ENCODE results near the gene CAMSAP3.
A peak's percentile ranks its signal among the peaks of the same experiment; 100 is the strongest.

Gene CAMSAP3

GRCh38 chr19:7654401-7654800 is 58.7 kb downstream of the CAMSAP3 start:
- DNase-seq: no peak

- no peak for DNase-seq
Observed at GRCh38 chr19:7655581-7655980, 59.9 kb downstream of the CAMSAP3 start.

DNA sequence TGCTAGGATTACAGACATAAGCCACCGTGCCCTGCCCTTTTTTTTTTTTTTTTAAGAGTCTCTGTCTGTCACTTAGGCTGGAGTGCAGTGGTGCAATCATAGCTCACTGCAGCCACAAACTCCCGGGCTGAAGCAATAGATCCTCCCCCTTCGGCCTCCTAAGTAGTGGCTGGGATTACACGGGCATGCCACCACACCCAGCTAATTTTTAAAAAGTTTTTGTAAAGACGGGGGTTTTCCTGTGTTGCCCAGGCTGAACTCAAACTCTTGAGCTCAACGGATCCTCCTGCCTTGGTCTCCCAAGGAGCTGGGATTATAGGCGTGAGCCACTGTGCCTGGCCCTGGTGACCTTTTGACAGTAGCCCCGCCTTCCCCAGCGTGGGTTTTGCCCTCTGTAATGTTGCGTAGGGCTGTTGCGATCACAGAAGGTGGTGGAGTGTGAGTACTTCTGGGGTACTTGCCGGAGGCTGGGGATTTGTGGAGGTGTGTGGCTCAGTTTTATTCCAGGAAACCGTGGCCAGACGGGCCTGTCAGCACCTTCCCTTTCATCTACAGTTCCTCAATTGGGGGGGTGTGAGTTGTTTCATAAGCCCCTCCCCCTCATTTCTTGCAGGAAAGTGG is 61.6 kb downstream of the CAMSAP3 start:
- DNase-seq: peak; percentile 60

- peak; percentile 23 for DNase-seq
Observed at GRCh38 chr19:7658219-7658686, 62.6 kb downstream of the CAMSAP3 start.

- no peak for DNase-seq
Observed at GRCh38 chr19:7661744-7662538, 66.3 kb downstream of the CAMSAP3 start.

DNA sequence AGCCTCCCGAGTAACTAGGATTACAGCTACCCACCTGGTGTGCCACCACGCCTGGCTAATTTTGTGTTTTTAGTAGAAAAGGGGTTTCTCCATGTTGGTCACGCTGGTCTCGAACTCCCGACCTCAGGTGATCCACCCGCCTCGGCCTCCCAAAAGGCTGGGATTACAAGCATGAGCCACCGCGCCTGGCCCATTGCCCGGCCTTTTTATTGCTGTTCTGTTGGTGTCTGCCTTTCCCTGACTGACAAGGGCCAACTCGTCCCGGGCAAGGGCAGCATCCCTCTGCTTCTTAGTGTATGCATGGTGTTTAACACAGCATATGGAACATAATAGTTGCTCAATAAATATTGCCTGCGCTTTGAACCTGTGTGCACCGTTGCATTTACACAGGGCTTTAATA is 67.0 kb downstream of the CAMSAP3 start:
- no peak for DNase-seq

- DNase-seq: no peak
Observed at GRCh38 chr19:7663706-7664105, 68.0 kb downstream of the CAMSAP3 start.

- no peak for DNase-seq
Observed at GRCh38 chr19:7665076-7665475, 69.4 kb downstream of the CAMSAP3 start.

Data from hematopoietic multipotent progenitor cell treated with erythropoietin and hydrocortisone succinate and interleukin-3 and kit ligand, for 6 days (in vitro differentiated cells).